GM19372 (cell line): ENCODE measurements around the gene MSRB2.
"Not testable (repeated sequence)": the region's sequence is repeated elsewhere in the genome, so short reads cannot be mapped to it uniquely, and the experiment has no call there.

ENCODE experiments used
- ATAC-seq: cut with Tn5 transposase; IDR thresholded peaks from one replicate; pipeline ENCODE4 v1.9.1; 2021; ENCODE audit warnings: mild to moderate bottlenecking, low read depth, moderate library complexity; ENCODE audit not compliant: unreplicated experiment

MSRB2 gene

GRCh38 chr10:23095404-23095965 lies at the start of gene MSRB2:
Gene MSRB2 (plus strand): TSS chr10:23095579. CDS start chr10:23095609, 30 bp downstream.
- ATAC-seq: peak; percentile 59

GRCh38 chr10:23046027-23046426 lies 49.4 kb upstream of the MSRB2 start:
- no peak for ATAC-seq

- ATAC-seq: no peak
Observed at GRCh38 chr10:23047201-23048050, 48.0 kb upstream of the MSRB2 start.

- ATAC-seq: no peak
Observed at GRCh38 chr10:23048191-23048590, 47.2 kb upstream of the MSRB2 start.

- ATAC-seq: no peak
Observed at GRCh38 chr10:23051278-23051677, 44.1 kb upstream of the MSRB2 start.

- no peak for ATAC-seq
Observed at GRCh38 chr10:23051855-23052331, 43.5 kb upstream of the MSRB2 start.

GRCh38 chr10:23053036-23053435 lies 42.3 kb upstream of the MSRB2 start:
- no peak for ATAC-seq

GRCh38 chr10:23055424-23056185 lies 39.8 kb upstream of the MSRB2 start:
- ATAC-seq: no peak

GRCh38 chr10:23056186-23056579 lies 39.2 kb upstream of the MSRB2 start:
- no peak for ATAC-seq

- ATAC-seq: no peak
Observed at GRCh38 chr10:23058366-23058765, 37.0 kb upstream of the MSRB2 start.

- ATAC-seq: no peak
Observed at GRCh38 chr10:23060918-23061317, 34.5 kb upstream of the MSRB2 start.

GRCh38 chr10:23063045-23063972 lies 32.1 kb upstream of the MSRB2 start:
- no peak for ATAC-seq

- no peak for ATAC-seq
Observed at GRCh38 chr10:23063973-23064812, 31.2 kb upstream of the MSRB2 start.

GRCh38 chr10:23064813-23065114 lies 30.6 kb upstream of the MSRB2 start:
- ATAC-seq: not testable (repeated sequence)

- no peak for ATAC-seq
Observed at GRCh38 chr10:23065181-23065948, 30.0 kb upstream of the MSRB2 start.

- no peak for ATAC-seq
Observed at GRCh38 chr10:23067337-23067736, 28.0 kb upstream of the MSRB2 start.

- peak; percentile 67 for ATAC-seq
Observed at GRCh38 chr10:23067939-23068775, 27.2 kb upstream of the MSRB2 start.
